HCT116 (cell line): Measurements from ENCODE around the gene APBA2. TPM values are rescaled to one million over a fixed set of nuclear protein-coding genes. Genes with fewer than 3 reads are reported as not detected.

ENCODE experiments used
- ATAC-seq: fragments of 200-7000 bp; cut with Tn5 transposase; 2 replicates; pipeline ENCODE4 v1.9.1; 2020; ENCODE audit warnings: mild to moderate bottlenecking, moderate library complexity
- BruUV-seq: library from RNA; stranded (reverse); fragments of 400-500 nt; replicated peaks from 2 replicates; lab custom pipeline; 2021; lab: Mats Ljungman, UMichigan
- CTCF ChIA-PET: fragments of 300-600 bp; sonication (Branson Sonifier 250); formaldehyde crosslinking; loops from one replicate; lab custom pipeline; 2021; ENCODE audit warnings: antibody characterized with exemption; lab: Charles Lee
- POLR2A ChIA-PET: fragments of 300-600, 350-600 bp; sonication (Branson Sonifier 250); formaldehyde crosslinking; loops from one replicate; lab custom pipeline; 2021; ENCODE audit warnings: antibody characterized with exemption; lab: Charles Lee
- RAD21 ChIA-PET, 2 experiments: fragments of 300-600 bp; sonication (Branson Sonifier 250); formaldehyde crosslinking; loops; one replicate each; lab custom pipeline; 2023; ENCODE audit warnings: low total read pairs in 2 of 2; ENCODE audit not compliant: uncharacterized antibody in 2 of 2, unreplicated experiment in 2 of 2, low non-redundant PET in 1 of 2; lab: Charles Lee
- DNase-seq: peaks from one replicate; pipeline ENCODE4 v3.0.0-alpha.2; 2010; ENCODE audit warnings: low read depth, low spot score
- H2AFZ ChIP-seq: fragments of 200-600 bp; shearing (Covaris generic), sonication (generic); 2 replicates; pipeline ENCODE4 v1.6.1; 2017; ENCODE audit warnings: low read depth, mixed run types, mixed read lengths, antibody characterized with exemption, low read length; ENCODE audit not compliant: poor library complexity, severe bottlenecking
- H3K27ac ChIP-seq: 2 replicates; pipeline ENCODE4 v1.5.1; 2012; ENCODE audit warnings: low read depth, low read length
- H3K27me3 ChIP-seq: fragments of 200-600 bp; sonication (generic); 2 replicates; pipeline ENCODE4 v1.6.1; 2016; ENCODE audit warnings: mixed run types, low read length, mixed read lengths; ENCODE audit not compliant: insufficient read depth
- H3K36me3 ChIP-seq, 2 experiments: fragments of 200-500 bp in 1 of 2; fragments of 200-600 bp in 1 of 2; sonication (Bioruptor generic) in 1 of 2; sonication (generic) in 1 of 2; 2 replicates each; pipeline versions ENCODE4 v1.5.1 to v1.6.1; 2014 to 2016; ENCODE audit warnings: low read length in 2 of 2, inconsistent platforms in 1 of 2, mixed read lengths in 1 of 2, mixed run types in 1 of 2; ENCODE audit not compliant: insufficient read depth in 2 of 2, control insufficient read depth in 1 of 2
- H3K4me1 ChIP-seq, 2 experiments: fragments of 200-600 bp in 1 of 2; sonication (generic) in 1 of 2; 2 replicates each; pipeline versions ENCODE4 v1.5.1 to v1.6.1; 2012 to 2017; ENCODE audit warnings: low read length in 2 of 2, inconsistent platforms in 1 of 2, mild to moderate bottlenecking in 1 of 2, mixed read lengths in 1 of 2, mixed run types in 1 of 2, moderate library complexity in 1 of 2; ENCODE audit not compliant: insufficient read depth in 2 of 2, control insufficient read depth in 1 of 2
- H3K4me2 ChIP-seq: fragments of 200-600 bp; sonication (generic); 2 replicates; pipeline ENCODE4 v1.6.1; 2017; ENCODE audit warnings: mixed run types, low read length, mixed read lengths
- H3K4me3 ChIP-seq, 2 experiments: fragments of 200-600 bp in 1 of 2; sonication (generic) in 1 of 2; replicated peaks in 1 of 2; 2 replicates each; pipeline ENCODE4 v1.5.1; 2011 to 2016; ENCODE audit warnings: low read length in 2 of 2, control low read depth in 1 of 2, low read depth in 1 of 2, mild to moderate bottlenecking in 1 of 2, mixed read lengths in 1 of 2, mixed run types in 1 of 2
- H3K79me2 ChIP-seq: fragments of 200-600 bp; sonication (generic); 2 replicates; pipeline ENCODE4 v1.6.1; 2017; ENCODE audit warnings: mild to moderate bottlenecking, mixed run types, low read length, moderate library complexity, mixed read lengths; ENCODE audit not compliant: insufficient read depth
- H3K9ac ChIP-seq: fragments of 200-600 bp; sonication (generic); 2 replicates; pipeline ENCODE4 v1.6.1; 2016; ENCODE audit warnings: low read length, mixed read lengths
- H3K9me2 ChIP-seq: fragments of 200-600 bp; sonication (generic), shearing (Covaris generic); 2 replicates; pipeline ENCODE4 v1.6.1; 2017; ENCODE audit warnings: mixed run types, mild to moderate bottlenecking, moderate library complexity; ENCODE audit not compliant: insufficient read depth
- H3K9me3 ChIP-seq, 2 experiments: fragments of 200-500 bp in 1 of 2; fragments of 200-600 bp in 1 of 2; sonication (Bioruptor generic) in 1 of 2; sonication (generic) in 1 of 2; 2 replicates each; pipeline ENCODE4 v1.6.1; 2014 to 2017; ENCODE audit warnings: low read length in 2 of 2, mixed read lengths in 2 of 2, inconsistent platforms in 1 of 2, low read depth in 1 of 2, mild to moderate bottlenecking in 1 of 2, mixed run types in 1 of 2, moderate library complexity in 1 of 2; ENCODE audit not compliant: control insufficient read depth in 1 of 2, insufficient read depth in 1 of 2
- H4K20me1 ChIP-seq: fragments of 200-600 bp; sonication (generic), shearing (Covaris generic); 2 replicates; pipeline ENCODE4 v1.6.1; 2017; ENCODE audit warnings: mixed run types, mild to moderate bottlenecking, moderate library complexity; ENCODE audit not compliant: insufficient read depth
- ATF3 ChIP-seq: IDR thresholded peaks from 2 replicates; pipeline ENCODE4 v1.6.1; 2012
- CBX3 ChIP-seq: IDR thresholded peaks from 2 replicates; pipeline ENCODE4 v1.6.1; 2012; ENCODE audit warnings: low read depth
- CTCF ChIP-seq, 3 experiments: fragments of 200-600 bp in 1 of 3; sonication (generic) in 1 of 3; IDR thresholded peaks in 2 of 3; conservative IDR thresholded peaks in 1 of 3; 2 replicates each; pipeline ENCODE4 v1.5.1; 2012 to 2017; ENCODE audit warnings: low read depth in 2 of 3, low read length in 2 of 3, antibody characterized with exemption in 1 of 3, borderline replicate concordance in 1 of 3, control low read depth in 1 of 3, mild to moderate bottlenecking in 1 of 3, mixed read lengths in 1 of 3, mixed run types in 1 of 3, moderate library complexity in 1 of 3; ENCODE audit not compliant: insufficient read depth in 1 of 3
- EGR1 ChIP-seq: IDR thresholded peaks from 2 replicates; pipeline ENCODE4 v1.6.1; 2012; ENCODE audit warnings: low read depth
- ELF1 ChIP-seq: IDR thresholded peaks from 2 replicates; pipeline ENCODE4 v1.6.1; 2012; ENCODE audit warnings: low read depth, borderline replicate concordance
- EZH2phosphoT487 ChIP-seq: fragments of 200-600 bp; IDR thresholded peaks from 2 replicates; pipeline ENCODE4 v1.6.1; 2018; ENCODE audit warnings: antibody characterized with exemption, borderline replicate concordance
- MAX ChIP-seq: IDR thresholded peaks from 2 replicates; pipeline ENCODE4 v1.6.1; 2012
- POLR2A ChIP-seq: IDR thresholded peaks from 2 replicates; pipeline ENCODE4 v1.7.0; 2011; ENCODE audit warnings: borderline replicate concordance; ENCODE audit not compliant: insufficient read depth, insufficient read length; ENCODE audit errors: extremely low read depth
- POLR2AphosphoS5 ChIP-seq: IDR thresholded peaks from 2 replicates; pipeline ENCODE4 v1.6.1; 2011; ENCODE audit warnings: mild to moderate bottlenecking, low read depth, low read length, moderate library complexity
- RAD21 ChIP-seq: IDR thresholded peaks from 2 replicates; pipeline ENCODE4 v1.6.1; 2012; ENCODE audit warnings: low read depth, mild to moderate bottlenecking
- REST ChIP-seq: IDR thresholded peaks from 2 replicates; pipeline ENCODE4 v1.6.1; 2012; ENCODE audit warnings: low read depth
- TCF7L2 ChIP-seq: IDR thresholded peaks from 2 replicates; pipeline ENCODE4 v1.7.0; 2011; ENCODE audit warnings: borderline replicate concordance, inconsistent platforms; ENCODE audit not compliant: insufficient read depth, insufficient read length; ENCODE audit errors: extremely low read depth
- YY1 ChIP-seq: IDR thresholded peaks from 2 replicates; pipeline ENCODE4 v1.6.1; 2011; ENCODE audit warnings: low read length, low read depth, moderate library complexity, mild to moderate bottlenecking; ENCODE audit not compliant: insufficient replicate concordance; ENCODE audit errors: extremely low read depth
- ZFX ChIP-seq: fragments of 450-650 bp; IDR thresholded peaks from 2 replicates; pipeline ENCODE4 v1.6.1; 2017
- ZNF274 ChIP-seq: fragments of 200-500 bp; sonication (Bioruptor generic); IDR thresholded peaks from 2 replicates; pipeline ENCODE4 v1.6.1; 2014; ENCODE audit warnings: mild to moderate bottlenecking, low read depth, low read length, inconsistent platforms
- intact Hi-C: fragments of 100-400 bp; cut with micrococcal nuclease; formaldehyde crosslinking; loops from 2 replicates; pipeline ENCODE4 v1.10.0; 2022
- total RNA-seq: library from RNA; stranded (reverse); gene quantifications from one replicate; pipeline ENCODE4 v1.2.1, GENCODE V29; 2021; ENCODE audit not compliant: unreplicated experiment

APBA2 gene
- total RNA-seq, 1 experiment from 2014 or later: 0.47 TPM

- no peaks in the 10 kb centered on the region for H3K4me1 ChIP-seq
- TF ChIP-seq CTCF (IDR thresholded peaks at IDR 0.05 in 2 of 3, conservative IDR thresholded peaks at IDR 0.05 in 1 of 3; ENCODE audit: borderline replicate concordance in 1 of 3, insufficient read depth in 1 of 3, low read depth in 2 of 3, low read length in 2 of 3): no peak
- no peak for TF ChIP-seq ELF1
- no peak for TF ChIP-seq ZFX
- TF ChIP-seq POLR2AphosphoS5: no peak
- no peak for TF ChIP-seq EZH2phosphoT487
- TF ChIP-seq ATF3: no peak
- no peak for TF ChIP-seq REST
- no peak for TF ChIP-seq CBX3
- TF ChIP-seq ZNF274: no peak
- TF ChIP-seq POLR2A: no peak
- TF ChIP-seq MAX: no peak
- TF ChIP-seq YY1: no peak
- no peak for TF ChIP-seq TCF7L2
- no peak for TF ChIP-seq RAD21
- TF ChIP-seq EGR1: no peak
Observed at GRCh38 chr15:28946803-28947202, 61.0 kb downstream of the APBA2 start.

More at GRCh38 chr15:28946803-28947202, 61.0 kb downstream of the APBA2 start:
- ATAC-seq: no peak
- CTCF ChIA-PET: no interaction called here
- RAD21 ChIA-PET: no interaction called here
- no peak overlapping the region for H3K4me3 ChIP-seq
- intact Hi-C loops: no loop called here
- no peaks in the 10 kb centered on the region for H3K36me3 ChIP-seq
- H3K9ac ChIP-seq: no peak overlapping the region
- BruUV-seq: no TSS peak
- no peaks in the 10 kb centered on the region for H3K27me3 ChIP-seq
- POLR2A ChIA-PET: no interaction called here
- H4K20me1 ChIP-seq: no peaks in the 10 kb centered on the region
- no peak overlapping the region for H3K27ac ChIP-seq
- H3K79me2 ChIP-seq: no peaks in the 10 kb centered on the region
- no peak for DNase-seq
- no peak overlapping the region for H2AFZ ChIP-seq
- no peaks in the 10 kb centered on the region for H3K9me3 ChIP-seq
- no peaks in the 10 kb centered on the region for H3K9me2 ChIP-seq
- H3K4me2 ChIP-seq: no peak overlapping the region
